UCSD-AML1 (cell line): ENCODE results near the gene KDSR.

Experiments used
- DNase-seq: peaks from one replicate; lab custom pipeline; 2025; ENCODE audit not compliant: unreplicated experiment; lab: John Stamatoyannopoulos, UW

The KDSR gene, protein sequence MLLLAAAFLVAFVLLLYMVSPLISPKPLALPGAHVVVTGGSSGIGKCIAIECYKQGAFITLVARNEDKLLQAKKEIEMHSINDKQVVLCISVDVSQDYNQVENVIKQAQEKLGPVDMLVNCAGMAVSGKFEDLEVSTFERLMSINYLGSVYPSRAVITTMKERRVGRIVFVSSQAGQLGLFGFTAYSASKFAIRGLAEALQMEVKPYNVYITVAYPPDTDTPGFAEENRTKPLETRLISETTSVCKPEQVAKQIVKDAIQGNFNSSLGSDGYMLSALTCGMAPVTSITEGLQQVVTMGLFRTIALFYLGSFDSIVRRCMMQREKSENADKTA

DNA sequence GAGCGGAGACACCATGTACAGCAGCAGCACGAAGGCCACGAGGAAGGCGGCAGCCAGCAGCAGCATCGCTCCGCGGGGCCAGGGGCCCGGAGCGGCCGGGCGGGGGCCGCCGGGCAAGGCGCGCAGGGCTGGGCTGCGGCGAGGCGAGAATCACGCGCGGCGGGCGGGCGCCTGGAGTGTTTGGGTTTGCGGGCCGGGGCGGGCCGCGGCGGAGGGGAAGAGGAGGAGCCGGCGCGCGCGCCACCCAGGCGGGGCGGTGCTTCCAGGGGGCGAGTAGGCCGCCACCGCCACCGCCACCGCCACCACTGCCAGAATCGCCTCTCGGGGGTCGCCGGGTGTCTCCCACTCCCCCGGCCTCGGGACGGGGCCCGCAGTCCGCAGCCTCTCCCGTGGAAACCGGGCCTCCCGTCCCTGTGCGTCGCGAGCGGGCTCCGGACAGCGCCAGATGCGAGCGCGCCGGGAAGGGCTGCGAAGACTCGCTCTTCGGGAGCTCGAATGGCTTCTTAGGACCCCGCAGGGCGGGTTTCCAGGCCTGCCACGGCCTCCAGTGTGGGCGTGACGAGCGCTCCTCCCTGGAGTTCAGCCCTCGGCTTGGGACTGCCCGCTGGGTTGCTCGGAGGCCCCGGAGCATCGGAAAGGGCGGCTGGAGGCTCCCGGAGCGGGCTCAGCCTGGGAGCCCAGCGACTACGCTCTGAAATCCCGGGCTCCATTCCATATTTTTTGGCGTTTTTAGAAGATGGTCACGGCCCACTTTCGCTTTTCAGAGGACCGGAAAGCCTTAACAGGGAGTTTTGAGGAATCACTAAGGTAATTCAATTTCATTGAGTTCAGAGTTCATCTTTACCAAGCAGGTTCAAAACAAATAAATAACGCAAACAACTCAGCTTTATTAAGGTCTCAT is at the start of gene KDSR:
TSS of gene KDSR (minus strand) at position 154 of the 901 bp plus-strand sequence. CDS start at position 66, 88 bp downstream.
- DNase-seq = peak; percentile 97

DNA sequence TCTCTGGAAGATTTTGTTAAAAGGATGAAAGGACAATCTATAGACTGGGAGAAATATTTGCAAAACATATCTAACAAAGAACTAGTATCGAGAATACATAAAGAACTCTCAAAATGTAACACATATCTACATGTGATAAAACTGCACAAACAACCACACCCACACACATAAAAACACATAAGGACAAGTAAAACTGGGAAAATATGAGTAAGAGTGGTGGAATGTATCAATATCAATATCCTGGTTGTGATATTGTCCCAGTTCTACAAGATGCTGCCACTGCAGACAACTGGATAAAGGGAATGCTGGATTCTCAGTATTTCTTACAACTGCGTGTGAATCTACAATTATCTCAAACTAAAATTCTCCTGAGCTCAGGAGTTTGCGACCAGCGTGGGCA is 45.9 kb upstream of the KDSR start:
- no peak for DNase-seq

DNA sequence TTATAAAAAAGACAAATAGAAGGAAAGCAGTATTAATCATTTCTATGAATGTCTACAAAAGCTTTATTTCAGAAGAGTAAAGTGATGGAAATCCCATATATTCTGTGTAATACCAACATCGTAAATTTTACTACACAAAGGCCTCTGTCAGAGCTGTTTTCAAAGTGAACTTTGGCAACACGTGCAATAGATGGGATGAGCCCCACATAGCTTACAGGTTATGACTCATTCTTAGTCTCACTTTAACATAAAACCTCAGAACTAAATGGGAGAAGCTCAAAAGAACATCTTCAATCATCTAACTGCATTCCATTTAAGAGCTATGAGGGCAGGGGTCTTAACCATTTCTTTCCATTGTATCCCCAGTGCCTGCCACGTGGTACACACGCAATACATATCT is 43.8 kb upstream of the KDSR start:
- DNase-seq = no peak

DNA sequence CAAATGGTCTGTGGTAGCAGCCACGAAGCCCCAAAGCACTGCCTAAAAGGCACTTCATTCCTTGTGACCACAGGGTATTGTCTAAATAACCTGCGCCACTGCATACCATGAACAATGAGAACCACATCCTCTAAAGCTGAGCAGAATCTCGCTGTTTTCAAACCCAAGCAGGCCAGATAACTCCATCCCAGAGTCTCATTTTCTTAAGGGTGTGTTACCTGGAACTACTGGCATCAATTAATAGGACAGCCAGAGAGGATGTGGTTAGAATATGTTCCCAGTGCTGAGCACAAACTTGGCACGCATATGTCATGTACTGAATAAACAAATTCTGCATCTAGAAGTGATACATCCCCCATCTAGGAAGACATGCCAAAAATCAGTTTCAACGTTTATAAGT is 42.3 kb upstream of the KDSR start:
- no peak for DNase-seq

DNA sequence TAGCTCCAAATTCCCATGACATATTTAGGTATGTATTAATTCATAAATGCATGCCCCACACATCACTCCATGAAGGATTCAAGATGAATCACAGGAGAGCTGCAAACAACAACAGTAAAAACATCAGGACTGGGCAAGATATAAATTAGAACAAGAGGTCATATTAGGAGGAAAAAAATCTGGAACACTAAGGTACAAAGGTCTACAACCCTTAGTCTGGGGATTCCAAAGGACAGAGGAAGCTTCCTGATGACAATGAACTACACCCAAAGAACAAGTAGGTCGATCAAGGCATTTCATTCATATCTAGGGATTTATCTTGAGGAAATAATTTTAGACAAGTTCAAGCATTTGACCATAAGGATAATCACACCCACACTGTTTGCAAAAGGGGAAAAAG is 40.7 kb upstream of the KDSR start:
- no peak for DNase-seq

DNA sequence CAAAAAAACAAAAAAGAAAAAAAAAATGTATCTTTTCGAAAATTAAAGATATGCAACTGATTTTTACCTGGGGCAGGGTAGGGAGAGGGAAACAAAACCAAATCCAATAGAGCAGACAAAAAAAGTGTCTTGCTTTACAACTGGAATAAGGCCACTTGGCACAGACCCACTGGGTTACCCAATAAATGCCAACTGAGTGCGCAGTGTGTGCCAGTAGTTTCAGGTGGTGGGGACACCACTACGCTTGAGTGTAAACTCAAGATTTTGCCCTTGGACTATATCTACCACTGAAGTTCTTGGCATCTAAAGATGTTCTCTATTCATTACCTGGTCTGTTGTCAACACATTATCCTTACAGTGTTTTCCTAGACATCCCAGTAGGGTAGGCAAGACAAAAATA is 39.0 kb upstream of the KDSR start:
- no peak for DNase-seq

DNA sequence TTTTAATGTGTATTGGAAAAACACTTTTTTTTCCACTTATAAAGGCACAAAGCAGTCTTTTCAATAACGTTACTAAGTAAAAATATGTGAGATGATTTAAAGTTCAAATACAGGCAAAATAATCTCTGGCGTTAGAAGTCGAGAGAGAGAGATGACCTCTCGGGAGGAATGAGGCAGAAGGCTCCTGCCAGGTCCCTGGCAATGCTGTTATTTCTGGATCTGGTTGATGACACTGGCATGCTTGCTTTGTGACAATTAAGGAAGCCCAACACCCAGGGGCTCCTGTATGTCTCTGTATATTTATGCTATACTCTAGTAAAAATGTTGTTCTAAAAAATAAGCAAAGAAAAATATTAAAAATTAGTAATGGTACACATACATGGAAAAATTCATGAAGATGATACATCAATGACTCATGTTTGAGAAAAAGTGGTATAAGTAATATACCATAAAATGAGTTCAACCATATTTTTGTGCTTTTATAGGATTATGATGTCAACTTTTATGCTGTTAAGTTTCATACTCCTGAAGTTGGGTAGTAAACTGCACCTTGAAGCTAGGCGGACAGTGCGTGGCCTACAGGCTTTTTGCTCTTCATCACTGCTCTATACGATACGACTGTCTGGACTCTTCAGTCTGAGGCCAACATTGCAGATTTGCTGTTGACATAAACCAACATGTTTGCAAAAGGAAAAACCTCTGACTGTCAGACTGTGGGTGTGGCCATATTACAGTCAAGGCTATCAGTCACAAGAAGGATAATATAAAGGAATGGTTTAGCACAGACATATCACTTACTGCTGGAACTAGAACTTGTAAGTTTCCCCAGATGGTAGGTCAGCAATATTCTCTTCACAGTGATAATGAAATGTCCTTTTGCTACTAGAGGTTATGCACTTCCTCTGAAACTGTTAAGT is 35.5 kb upstream of the KDSR start:
- DNase-seq = no peak

DNA sequence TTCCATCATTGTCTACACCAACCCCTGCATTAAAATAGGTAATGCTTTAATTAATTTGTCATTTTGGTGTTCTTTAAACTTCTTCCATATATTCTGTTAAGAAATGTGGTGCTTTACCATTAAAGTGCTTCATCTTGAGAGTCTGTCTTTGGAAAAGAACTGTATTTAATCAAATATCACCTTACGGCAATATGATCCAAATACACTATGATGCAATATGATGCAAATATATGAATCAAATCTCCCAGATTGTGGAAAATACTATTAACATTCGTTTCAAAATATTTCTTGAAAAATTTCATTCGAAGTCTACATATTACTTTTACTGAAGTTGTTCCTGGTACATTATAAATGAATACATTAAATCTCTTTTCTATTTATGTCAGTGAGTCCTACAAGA is 32.3 kb upstream of the KDSR start:
- DNase-seq = no peak

DNA sequence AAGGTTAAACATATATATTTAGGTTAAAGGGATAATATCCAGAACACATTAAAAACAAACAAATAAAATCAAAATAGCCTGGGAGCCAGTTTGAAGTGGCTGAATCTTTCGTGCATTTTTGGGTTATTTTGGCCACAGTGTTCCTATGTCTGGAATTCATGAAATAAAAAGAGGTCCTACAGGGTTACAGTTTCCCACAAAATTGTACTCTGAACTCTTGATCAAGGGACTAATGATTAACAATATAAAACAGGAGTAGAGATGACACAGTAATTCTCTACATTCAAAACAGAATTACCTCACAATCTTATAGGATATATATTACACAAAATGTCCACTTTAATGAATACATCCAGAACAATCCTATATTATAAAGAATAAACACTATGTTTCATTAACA is 30.3 kb upstream of the KDSR start:
- no peak for DNase-seq

DNA sequence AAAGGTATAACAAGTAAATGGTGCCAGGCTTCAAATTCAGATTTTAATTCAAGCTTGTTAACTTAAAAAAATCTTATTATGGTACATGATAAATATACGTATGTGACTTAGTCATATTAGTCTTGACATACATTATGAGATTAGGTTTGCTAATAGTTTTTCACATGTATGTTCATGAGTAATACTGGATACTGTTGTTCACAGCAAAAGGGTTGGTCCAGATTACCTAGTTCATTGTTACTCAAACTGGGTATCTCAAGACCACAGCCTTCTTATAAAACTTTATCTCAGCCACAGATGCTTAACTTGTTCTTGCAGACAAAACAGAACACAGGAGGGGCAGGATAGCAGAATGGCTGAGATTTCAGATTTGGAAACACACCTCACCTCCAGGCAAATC is 28.5 kb upstream of the KDSR start:
- DNase-seq = no peak

DNA sequence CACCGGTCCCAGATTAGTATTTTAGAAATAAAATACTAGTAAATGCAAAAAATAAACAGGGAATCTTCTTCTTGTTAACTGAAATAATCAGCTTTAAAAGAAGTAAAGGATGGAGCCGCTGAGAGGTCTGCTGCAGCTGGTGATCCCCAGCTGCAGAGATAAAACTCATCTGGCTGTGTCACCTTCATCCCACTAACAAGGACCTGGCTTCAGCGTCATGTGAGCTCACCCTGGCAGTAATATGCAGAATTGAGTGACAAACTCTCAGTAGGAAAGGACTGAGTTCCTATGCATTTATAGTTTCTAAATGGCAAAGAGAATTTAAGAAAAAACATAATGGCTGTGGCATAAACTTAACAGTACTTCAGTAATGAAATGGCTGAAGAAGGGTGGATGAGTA is 27.9 kb upstream of the KDSR start:
- DNase-seq = no peak

DNA sequence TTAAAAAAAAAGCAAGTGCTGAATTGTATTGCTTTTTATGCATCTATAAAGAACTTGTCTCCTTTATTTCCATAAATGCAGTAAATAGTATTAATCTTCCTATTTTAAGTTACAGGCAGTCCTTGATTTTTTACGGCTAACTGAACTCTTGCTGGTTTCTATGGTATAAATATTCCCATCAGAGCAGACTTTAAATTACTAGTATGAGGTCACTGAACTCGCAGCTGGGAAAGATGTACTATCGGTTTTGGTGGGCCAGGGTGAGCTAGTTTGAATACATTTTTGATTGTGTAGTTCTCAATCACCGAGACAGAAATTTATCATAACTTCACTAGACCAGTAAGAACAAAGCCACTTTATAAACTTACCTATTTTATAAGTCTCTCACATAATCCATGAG is 20.9 kb upstream of the KDSR start:
- no peak for DNase-seq

DNA sequence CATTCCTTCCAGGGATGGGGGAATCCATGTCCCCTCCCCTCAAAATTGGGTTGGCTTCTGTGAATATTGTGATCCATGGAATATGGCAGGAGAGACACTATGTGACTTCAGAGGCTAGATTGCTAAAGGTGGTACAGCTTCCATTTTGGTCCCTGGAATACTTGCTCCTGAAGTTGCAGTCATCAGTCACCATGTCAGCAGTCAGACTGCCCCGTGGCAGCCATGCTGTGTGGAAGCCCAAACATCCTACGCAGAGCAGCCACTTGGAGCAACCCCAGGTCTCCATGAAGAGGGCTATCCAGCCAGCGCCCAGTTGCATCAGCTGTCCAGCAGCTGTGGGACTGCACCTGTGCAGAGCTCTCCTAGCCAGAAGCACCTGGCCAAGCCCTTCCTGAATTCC is 15.8 kb upstream of the KDSR start:
- no peak for DNase-seq

DNA sequence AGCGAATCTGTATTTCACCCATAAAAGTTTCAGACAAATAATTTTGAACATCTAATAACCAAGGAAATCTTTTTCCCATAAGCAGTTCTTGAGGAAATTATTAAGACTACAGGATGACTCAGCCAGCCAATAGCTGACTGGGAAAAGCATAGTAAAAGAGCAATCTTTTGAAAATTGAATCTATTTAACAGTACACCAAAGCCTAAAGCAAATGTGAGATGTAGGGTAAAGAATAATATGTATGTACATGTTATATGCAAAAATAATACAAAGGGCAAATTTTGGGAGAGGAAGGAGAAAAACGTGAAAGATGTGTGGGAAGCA is 12.6 kb upstream of the KDSR start:
- no peak for DNase-seq

DNA sequence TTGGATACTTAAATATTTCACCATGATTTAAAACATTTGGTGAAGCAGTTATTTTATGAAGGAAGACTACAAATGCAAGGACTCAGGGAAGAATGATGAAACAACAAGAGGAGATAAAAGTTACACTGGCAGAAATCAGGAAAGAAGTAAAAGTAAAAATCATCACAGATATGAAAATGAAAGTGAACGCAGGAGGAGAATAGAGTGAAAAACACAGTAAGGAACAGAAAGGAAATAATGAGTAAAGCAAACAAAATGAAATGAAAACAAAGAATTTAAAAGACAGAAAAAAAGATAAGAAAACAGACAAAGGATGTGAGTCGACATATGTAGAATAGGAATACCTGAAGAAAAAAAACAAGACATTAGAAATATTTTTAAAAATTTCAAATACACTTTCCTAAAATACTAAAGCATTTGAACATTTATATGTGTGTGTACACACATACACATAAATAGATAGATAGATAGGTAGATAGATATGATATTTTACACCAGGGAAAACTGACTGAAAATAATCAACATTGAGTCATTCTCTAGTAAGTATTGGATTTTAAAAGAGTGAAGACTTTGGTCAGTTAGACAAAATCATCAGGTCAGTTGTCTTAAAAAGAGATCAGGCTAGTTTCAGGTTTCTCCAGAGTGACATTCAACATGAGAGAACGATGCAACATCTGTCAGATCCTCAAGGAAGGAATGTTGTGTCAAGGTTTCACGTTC is 12.1 kb upstream of the KDSR start:
- DNase-seq = no peak

DNA sequence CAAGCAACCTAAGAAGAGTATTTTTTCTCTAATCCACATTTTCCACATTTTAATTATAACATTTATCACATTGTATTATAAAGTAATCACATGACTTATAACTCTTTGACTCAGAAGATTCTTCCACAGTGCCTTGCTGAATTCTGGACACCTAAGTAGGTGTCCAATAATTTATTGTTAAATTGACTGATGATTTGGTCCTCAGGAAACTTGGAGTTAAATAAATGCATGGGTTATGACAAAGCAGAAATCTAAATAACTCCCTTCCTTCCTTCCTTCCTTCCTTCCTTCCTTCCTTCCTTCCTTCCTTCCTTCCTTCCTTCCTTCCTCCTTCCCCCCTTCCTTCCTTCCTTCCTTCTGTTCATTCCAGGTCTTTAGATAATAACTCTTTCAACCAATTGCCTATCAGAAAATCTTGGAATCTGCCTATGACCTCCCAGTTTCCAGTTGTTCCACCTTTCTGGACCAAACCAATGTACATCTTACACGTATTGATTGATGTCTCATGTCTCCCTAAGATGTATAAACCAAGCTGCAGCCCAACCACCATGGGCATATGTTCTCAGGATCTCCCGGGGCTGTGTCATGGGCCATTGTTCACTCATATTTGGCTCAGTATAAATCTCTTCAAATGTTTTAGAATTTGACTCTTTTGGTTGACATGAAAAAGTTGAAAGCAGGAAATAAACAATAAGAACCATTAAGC is 10.4 kb upstream of the KDSR start:
- no peak for DNase-seq

DNA sequence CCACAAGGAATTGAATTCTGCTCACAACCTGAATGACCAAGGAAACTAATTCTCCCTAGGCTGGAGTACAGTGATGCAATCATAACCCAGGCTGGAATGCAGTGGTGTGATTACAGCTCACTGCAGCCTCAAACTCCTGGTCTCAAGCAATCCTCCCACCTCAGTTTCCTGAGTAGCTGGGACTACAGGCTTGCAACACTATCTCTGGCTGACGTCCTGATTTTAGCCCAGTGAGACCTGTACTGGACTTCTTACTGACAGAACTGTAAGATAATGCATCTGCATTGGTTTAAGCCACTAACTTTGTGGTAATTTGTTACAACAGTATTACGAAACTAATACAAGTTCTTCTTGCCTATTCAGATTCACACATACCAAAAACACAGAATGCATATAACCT is 9.5 kb upstream of the KDSR start:
- DNase-seq = no peak

DNA sequence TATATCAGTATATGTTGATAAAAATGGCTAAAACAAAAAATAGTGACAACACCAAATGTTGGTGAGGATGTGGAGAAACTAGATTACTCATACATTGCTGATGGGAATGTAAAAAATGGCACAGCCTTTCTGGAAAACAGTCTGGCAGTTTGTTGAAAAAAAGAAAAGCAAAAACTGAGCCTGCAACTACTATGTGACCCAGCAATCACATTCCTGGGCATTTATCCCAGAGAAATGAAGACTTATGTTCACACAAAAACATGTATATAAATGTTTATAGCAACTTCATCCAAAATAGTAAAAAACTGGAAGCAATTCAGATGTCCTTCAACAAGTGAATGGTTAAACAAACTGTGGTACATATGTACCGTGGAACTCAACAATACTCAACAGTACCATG is 7.5 kb upstream of the KDSR start:
- no peak for DNase-seq

DNA sequence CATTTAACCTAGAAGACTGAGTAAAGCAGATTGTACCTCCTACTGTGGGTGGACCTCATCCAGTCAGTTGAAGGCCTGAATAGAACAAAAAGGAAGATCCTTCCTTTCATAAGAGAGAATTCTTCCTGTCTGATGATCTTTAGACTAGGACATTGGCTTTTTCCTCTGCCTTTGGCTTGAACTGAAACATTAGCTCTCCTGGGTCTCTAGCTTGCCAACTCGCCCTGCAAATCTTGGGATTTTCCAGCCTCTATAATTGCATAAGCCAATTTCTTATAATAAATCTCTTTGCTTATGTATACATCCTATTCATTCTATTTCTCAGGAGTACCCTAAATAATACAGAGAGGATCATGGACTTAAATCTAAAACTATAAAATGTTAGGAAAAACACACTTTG is 6.2 kb upstream of the KDSR start:
- DNase-seq = no peak

DNA sequence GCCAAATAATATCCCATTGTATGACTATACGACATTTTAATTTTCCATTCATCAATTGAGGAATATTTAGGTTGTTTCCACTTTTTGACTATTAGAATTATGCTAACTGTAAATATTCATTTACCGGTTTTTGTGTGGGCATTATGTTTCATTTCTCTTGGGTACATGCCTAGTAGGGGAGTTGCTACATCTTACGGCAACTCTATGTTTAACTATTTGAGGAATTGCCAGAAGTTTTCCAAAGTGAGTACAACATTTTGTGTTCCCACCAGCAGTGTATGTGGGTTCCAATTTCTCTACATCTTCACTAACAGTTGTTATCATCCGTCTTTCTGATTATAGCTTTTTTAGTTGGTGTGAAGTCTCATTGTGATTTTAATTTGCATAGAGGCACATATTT is 1.6 kb upstream of the KDSR start:
- DNase-seq = no peak
